Thymus (tissue), 11 donors: ENCODE measurements around the gene MPRIP. TPM values are rescaled to one million over a fixed set of nuclear protein-coding genes. Genes with fewer than 3 reads are reported as not detected.

ENCODE experiments used
- DNase-seq, 9 donors: peaks; one replicate each; pipeline ENCODE4 v3.0.0-alpha.2; 2013; ENCODE audit warnings: low spot score in 9 of 9, low read depth in 6 of 9, missing footprints in 1 of 9
- H3K27ac ChIP-seq, 2 donors: one replicate each; pipeline ENCODE4 v1.5.1; 2013; ENCODE audit warnings: control low read depth in 1 of 2, low read depth in 1 of 2, low read length in 1 of 2, mild to moderate bottlenecking in 1 of 2, moderate library complexity in 1 of 2
- H3K27me3 ChIP-seq, 2 donors: one replicate each; pipeline ENCODE4 v1.5.1; 2013; ENCODE audit warnings: low read length in 1 of 2; ENCODE audit not compliant: control insufficient read depth in 2 of 2, insufficient read depth in 1 of 2
- H3K36me3 ChIP-seq, 2 donors: one replicate each; pipeline ENCODE4 v1.5.1; 2013; ENCODE audit warnings: low read length in 1 of 2, mild to moderate bottlenecking in 1 of 2, moderate library complexity in 1 of 2; ENCODE audit not compliant: control insufficient read depth in 2 of 2, insufficient read depth in 2 of 2
- H3K4me1 ChIP-seq, 2 donors: one replicate each; pipeline ENCODE4 v1.5.1; 2013; ENCODE audit warnings: low read length in 2 of 2; ENCODE audit not compliant: control insufficient read depth in 2 of 2, insufficient read depth in 2 of 2
- H3K4me3 ChIP-seq, 2 donors: one replicate each; pipeline ENCODE4 v1.5.1; 2013; ENCODE audit warnings: low read length in 2 of 2, control low read depth in 1 of 2, mild to moderate bottlenecking in 1 of 2
- H3K9me3 ChIP-seq, 2 donors: one replicate each; pipeline ENCODE4 v1.5.1; 2013; ENCODE audit warnings: low read length in 1 of 2, mild to moderate bottlenecking in 1 of 2; ENCODE audit not compliant: control insufficient read depth in 2 of 2, insufficient read depth in 1 of 2
- WGBS: extraction: QIAGEN DNeasy Blood & Tissue Kit; methylation state at CpG from one replicate; pipeline ENCODE4 v1.1.7; 2013; 5-methylcytosine and 5-hydroxymethylcytosine counted together
- polyA plus RNA-seq: library from polyadenylated mRNA; stranded (reverse); fragments of 200-250 nt; gene quantifications from one replicate; pipeline ENCODE4 v1.2.3, GENCODE V29; 2013
- total RNA-seq: library from RNA; stranded (reverse); fragments of 120-200 nt; gene quantifications from one replicate; pipeline ENCODE4 v1.2.4, GENCODE V29; 2013
- donor health status: healthy.

Gene MPRIP
- total and polyA plus RNA-seq, 2 donors: 99.8 to 137 TPM

DNA sequence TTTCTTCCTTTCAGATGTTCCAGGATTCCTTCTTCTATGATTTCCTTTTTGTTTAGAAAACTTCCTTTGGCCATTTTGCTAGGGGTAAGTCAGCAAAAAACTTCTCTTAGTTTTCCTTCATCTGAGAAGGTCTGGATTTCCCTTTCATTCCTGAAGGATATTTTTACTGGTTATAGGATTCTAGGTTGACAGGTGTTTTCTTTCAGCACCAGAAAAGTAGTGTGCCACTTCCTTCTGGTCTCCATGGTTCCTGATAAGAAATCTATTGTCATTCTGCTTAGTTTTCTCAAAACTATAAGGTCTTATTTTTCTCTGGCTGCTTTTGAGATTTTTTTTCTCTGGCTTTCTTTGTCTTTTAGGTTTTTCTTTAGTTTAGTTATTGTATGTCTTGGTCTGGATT lies 27.6 kb downstream of the MPRIP start:
- Histone ChIP-seq H3K27me3 (no peaks in the 10 kb centered on the region), H3K36me3 (peaks cover 10 to 11% of the 10 kb centered on the region in 2 donors), H3K9me3 (no peaks in the 10 kb centered on the region), H3K27ac (no peak overlapping the region), H3K4me1 (peaks cover 12 to 34% of the 10 kb centered on the region in 2 donors), H3K4me3 (no peak overlapping the region)
- DNase-seq: no peak

- H3K4me1 ChIP-seq: peaks cover 12 to 45% of the 10 kb centered on the region in 2 donors
- H3K27me3 ChIP-seq: no peaks in the 10 kb centered on the region
- H3K36me3 ChIP-seq: peaks cover 13 to 16% of the 10 kb centered on the region in 2 donors
- no peak for DNase-seq
- no peak overlapping the region for H3K4me3 ChIP-seq
- H3K9me3 ChIP-seq: no peaks in the 10 kb centered on the region
- WGBS: 89% methylated on average over 5 of the region's 5 CpGs
- H3K27ac ChIP-seq: no peak overlapping the region
Measured at GRCh38 chr17:17070931-17071330, 28.7 kb downstream of the MPRIP start.

- Histone ChIP-seq H3K4me1 (peaks cover 14 to 51% of the 10 kb centered on the region in 2 donors), H3K4me3 (no peak overlapping the region), H3K36me3 (peaks cover 19% of the 10 kb centered on the region in 2 donors), H3K9me3 (no peaks in the 10 kb centered on the region), H3K27ac (no peak overlapping the region), H3K27me3 (no peaks in the 10 kb centered on the region)
- DNase-seq: no peak
- 91% methylated on average over 14 of the region's 14 CpGs for WGBS
Measured at GRCh38 chr17:17071531-17072360, 29.5 kb downstream of the MPRIP start.

DNA sequence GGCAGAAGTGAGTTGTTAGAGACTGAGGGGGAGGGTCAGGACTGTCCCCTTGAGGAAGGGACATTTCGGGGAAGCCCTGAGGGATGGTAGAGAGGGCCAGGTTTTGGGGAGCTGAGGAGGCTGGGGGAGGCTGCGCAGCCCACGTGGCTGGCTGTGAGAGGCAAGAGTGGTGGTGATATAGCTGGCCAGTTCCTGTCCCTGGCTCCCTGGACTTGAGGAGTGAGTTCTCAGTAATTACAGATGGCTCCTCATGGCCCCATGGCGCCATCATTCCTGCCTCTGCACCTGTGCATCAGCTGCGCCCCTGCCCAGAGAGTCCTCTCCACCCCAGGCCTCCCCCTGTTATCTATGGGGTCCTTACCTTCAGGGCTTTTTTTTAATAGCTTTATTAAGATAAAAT lies 30.3 kb downstream of the MPRIP start:
- Histone ChIP-seq H3K9me3 (no peaks in the 10 kb centered on the region), H3K27me3 (no peaks in the 10 kb centered on the region), H3K27ac (no peak overlapping the region), H3K4me3 (no peak overlapping the region), H3K36me3 (peaks cover 24 to 26% of the 10 kb centered on the region in 2 donors), H3K4me1 (peaks cover 14 to 51% of the 10 kb centered on the region in 2 donors)
- DNase-seq: no peak
- WGBS: 98% methylated on average over 5 of the region's 5 CpGs

DNA sequence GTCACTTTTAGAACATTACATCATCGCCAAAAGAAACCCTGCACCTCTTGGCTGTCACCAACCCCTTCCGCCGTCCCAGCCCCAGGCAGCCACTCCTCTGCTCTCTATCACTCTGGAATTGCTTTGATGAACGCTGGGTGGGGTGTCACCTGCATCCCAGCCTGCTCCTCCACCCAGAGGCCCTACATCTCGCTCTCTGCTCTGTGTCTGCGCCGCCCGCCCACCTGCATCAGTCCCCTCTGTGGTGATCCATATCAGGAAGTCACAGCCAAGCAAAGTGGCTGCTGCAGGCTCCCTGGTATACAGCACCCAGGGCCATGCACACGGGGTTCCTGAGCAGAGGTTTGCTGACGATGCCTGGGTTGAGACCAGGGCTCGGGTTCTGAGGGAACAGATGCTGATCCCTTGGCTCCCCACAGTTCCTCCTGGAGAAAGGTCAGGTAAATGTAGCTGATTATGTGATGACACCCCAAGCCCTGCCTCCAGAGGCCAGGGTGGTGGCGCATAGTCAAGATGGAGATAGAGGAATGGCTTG lies 30.8 kb downstream of the MPRIP start:
- peaks cover 14 to 51% of the 10 kb centered on the region in 2 donors for H3K4me1 ChIP-seq
- WGBS: 83% methylated on average over 12 of the region's 12 CpGs
- H3K27ac ChIP-seq: no peak overlapping the region
- peaks cover 30 to 31% of the 10 kb centered on the region in 2 donors for H3K36me3 ChIP-seq
- no peak overlapping the region for H3K4me3 ChIP-seq
- no peaks in the 10 kb centered on the region for H3K9me3 ChIP-seq
- peak in 7 of 9 donors; percentile 9 to 57 (median 25) for DNase-seq
- no peaks in the 10 kb centered on the region for H3K27me3 ChIP-seq

GRCh38 chr17:17073581-17074403 lies 31.5 kb downstream of the MPRIP start:
- H3K4me1 ChIP-seq: peaks cover 14 to 51% of the 10 kb centered on the region in 2 donors
- peaks cover 31 to 37% of the 10 kb centered on the region in 2 donors for H3K36me3 ChIP-seq
- H3K9me3 ChIP-seq: no peaks in the 10 kb centered on the region
- DNase-seq: no peak
- H3K27me3 ChIP-seq: no peaks in the 10 kb centered on the region
- WGBS: 94% methylated on average over 15 of the region's 15 CpGs
- H3K27ac ChIP-seq: no peak overlapping the region
- no peak overlapping the region for H3K4me3 ChIP-seq

- 87% methylated on average over 11 of the region's 11 CpGs for WGBS
Measured at GRCh38 chr17:17075125-17075781, 33.0 kb downstream of the MPRIP start.

GRCh38 chr17:17076066-17076465 lies 33.8 kb downstream of the MPRIP start:
- Histone ChIP-seq H3K27ac (no peak overlapping the region), H3K4me1 (peaks cover 14 to 50% of the 10 kb centered on the region in 2 donors), H3K36me3 (peaks cover 34 to 52% of the 10 kb centered on the region in 2 donors), H3K27me3 (no peaks in the 10 kb centered on the region), H3K9me3 (no peaks in the 10 kb centered on the region), H3K4me3 (no peak overlapping the region)
- WGBS: 95% methylated on average over 5 of the region's 5 CpGs
- DNase-seq: no peak

More at GRCh38 chr17:17075125-17075781, 33.0 kb downstream of the MPRIP start:
- Histone ChIP-seq H3K4me1 (peaks cover 14 to 51% of the 10 kb centered on the region in 2 donors), H3K4me3 (no peak overlapping the region), H3K9me3 (no peaks in the 10 kb centered on the region), H3K27ac (peak overlapping the region; percentile 31 to 71), H3K27me3 (no peaks in the 10 kb centered on the region), H3K36me3 (peaks cover 35 to 49% of the 10 kb centered on the region in 2 donors)
- DNase-seq: peak; percentile 2 to 73 (median 23)
